T-helper 2 cell treated with Interferon-gamma antibody and Interleukin-4, amounts not matched to agents 5 μg/mL and 100 μg/mL, for 36 hours (primary cell): ENCODE results near the gene KRTAP22-2.

Experiments
- DNase-seq: peaks from one replicate; pipeline ENCODE4 v3.0.0; 2021; ENCODE audit warnings: low spot score
- H3K27ac Mint-ChIP-seq: one replicate; pipeline ENCODE4 v1.8.0; 2021; ENCODE audit warnings: mild to moderate bottlenecking, mixed read lengths
- H3K27me3 Mint-ChIP-seq: one replicate; pipeline ENCODE4 v1.8.0; 2021; ENCODE audit warnings: low read depth, mixed read lengths
- H3K36me3 Mint-ChIP-seq: one replicate; pipeline ENCODE4 v1.8.0; 2021; ENCODE audit warnings: low read depth, mixed read lengths
- H3K4me1 Mint-ChIP-seq: one replicate; pipeline ENCODE4 v1.8.0; 2021; ENCODE audit warnings: low read depth, mixed read lengths
- H3K4me3 Mint-ChIP-seq: one replicate; pipeline ENCODE4 v1.8.0; 2022; ENCODE audit warnings: mild to moderate bottlenecking, moderate library complexity, mixed read lengths
- H3K9me3 Mint-ChIP-seq: one replicate; pipeline ENCODE4 v1.8.0; 2021; ENCODE audit warnings: mixed read lengths

KRTAP22-2 gene

DNA sequence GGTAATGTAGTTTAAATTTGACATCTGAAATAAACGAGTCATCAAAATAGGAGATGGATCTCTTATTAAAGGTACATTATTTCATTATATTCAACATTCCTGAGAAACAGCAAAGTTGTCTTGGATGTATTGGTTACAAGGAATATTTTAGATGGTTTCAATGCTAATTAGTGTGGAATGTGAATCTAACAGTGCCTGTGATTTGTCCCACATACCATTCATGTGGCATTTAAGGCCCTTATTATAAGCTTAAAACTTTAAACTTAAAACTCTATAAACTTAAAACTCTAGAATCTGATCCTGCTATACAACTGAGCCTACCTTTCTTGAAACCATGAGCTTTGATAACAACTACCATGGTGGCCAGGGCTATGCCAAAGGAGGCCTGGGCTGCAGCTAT, 10.6 kb upstream of the KRTAP22-2 start, which contains the start of gene KRTAP22-1:
KRTAP22-1 (plus strand) TSS at position 301 of the 400 bp plus-strand sequence.
- peaks cover 2% of the 10 kb centered on the region for H3K27me3 Mint-ChIP-seq
- no peaks in the 10 kb centered on the region for H3K4me1 Mint-ChIP-seq
- no peak within 1 kb of the TSS for H3K4me3 Mint-ChIP-seq
- H3K9me3 Mint-ChIP-seq: peaks cover 11% of the 10 kb centered on the region
- DNase-seq: no peak
- no peak within 1 kb of the TSS for H3K27ac Mint-ChIP-seq
- no peaks in the 10 kb centered on the region for H3K36me3 Mint-ChIP-seq

DNA sequence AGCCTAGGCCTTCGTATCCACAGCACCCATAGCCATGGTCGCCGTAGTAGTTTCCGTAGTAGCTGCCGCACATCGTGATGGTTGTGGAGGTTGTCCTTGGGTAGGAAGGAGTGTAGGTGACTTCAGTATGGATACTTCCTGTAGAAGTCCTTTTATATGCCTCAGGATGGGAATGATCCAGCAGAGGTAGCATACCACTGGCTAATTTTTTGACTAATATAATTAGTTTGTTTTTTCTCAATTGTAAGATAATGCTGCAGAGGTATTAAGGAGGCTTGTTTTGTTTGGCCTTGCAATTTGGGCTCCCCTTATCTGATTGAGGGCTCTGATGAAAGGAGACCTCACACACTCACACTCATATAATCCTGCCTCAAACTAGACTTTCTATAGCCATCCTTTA, 8.6 kb upstream of the KRTAP22-2 start, which contains the start of gene KRTAP6-2:
KRTAP6-2 (minus strand) TSS at position 101 of the 400 bp plus-strand sequence; CDS start at position 73, 28 bp downstream.
- Mint-ChIP-seq H3K4me3 (no peak within 1 kb of the TSS), H3K9me3 (peaks cover 11% of the 10 kb centered on the region), H3K4me1 (no peaks in the 10 kb centered on the region), H3K27me3 (peaks cover 2% of the 10 kb centered on the region), H3K36me3 (no peaks in the 10 kb centered on the region), H3K27ac (no peak within 1 kb of the TSS)
- no peak for DNase-seq

DNA sequence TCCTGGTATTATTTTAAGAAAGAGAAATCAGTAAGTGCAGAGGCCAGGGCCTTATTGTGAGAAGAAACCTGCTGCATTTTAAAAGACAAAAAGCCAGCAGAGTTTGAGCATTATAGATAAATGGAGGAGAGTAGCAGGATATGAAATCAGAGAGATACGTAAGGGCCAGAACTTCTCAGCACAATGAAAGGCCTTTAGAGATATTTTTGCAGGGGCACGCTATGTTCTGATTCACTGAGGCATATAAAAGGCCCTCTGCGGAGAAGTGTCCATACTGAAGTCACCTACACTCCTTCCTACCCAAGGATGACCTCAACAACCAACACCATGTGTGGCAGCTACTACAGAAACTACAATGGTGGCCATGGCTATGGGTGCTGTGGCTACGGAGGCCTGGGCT, 1.9 kb upstream of the KRTAP22-2 start, which contains the start of gene KRTAP6-3:
KRTAP6-3 (plus strand) TSS at position 301 of the 400 bp plus-strand sequence; CDS start at position 307, 6 bp downstream.
- no peak within 1 kb of the TSS for H3K4me3 Mint-ChIP-seq
- no peaks in the 10 kb centered on the region for H3K27me3 Mint-ChIP-seq
- H3K4me1 Mint-ChIP-seq: no peaks in the 10 kb centered on the region
- H3K36me3 Mint-ChIP-seq: no peaks in the 10 kb centered on the region
- no peaks in the 10 kb centered on the region for H3K9me3 Mint-ChIP-seq
- no peak within 1 kb of the TSS for H3K27ac Mint-ChIP-seq
- DNase-seq: no peak

DNA sequence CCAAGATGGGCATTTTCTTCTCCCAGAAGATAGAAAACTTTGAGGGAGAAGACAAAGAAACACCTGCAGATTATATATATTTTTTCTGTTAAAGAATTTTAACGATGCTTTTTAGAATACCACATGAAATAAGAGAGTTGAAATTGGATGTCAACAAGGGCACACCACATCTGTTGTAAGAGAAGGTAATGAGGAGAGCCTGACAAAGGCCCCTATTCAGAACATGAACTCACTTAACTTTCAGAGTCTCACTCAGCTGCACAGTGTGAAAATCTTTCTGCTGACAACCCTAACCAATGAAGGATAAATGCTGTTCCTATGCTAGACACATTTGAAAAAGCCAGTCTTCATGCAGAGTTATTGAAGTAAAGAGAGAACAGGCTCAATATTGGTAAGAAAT, 7.3 kb downstream of the KRTAP22-2 start:
- H3K36me3 Mint-ChIP-seq: no peaks in the 10 kb centered on the region
- H3K4me1 Mint-ChIP-seq: no peaks in the 10 kb centered on the region
- no peak overlapping the region for H3K4me3 Mint-ChIP-seq
- H3K27ac Mint-ChIP-seq: no peak overlapping the region
- H3K27me3 Mint-ChIP-seq: no peaks in the 10 kb centered on the region
- no peak for DNase-seq
- H3K9me3 Mint-ChIP-seq: no peaks in the 10 kb centered on the region

DNA sequence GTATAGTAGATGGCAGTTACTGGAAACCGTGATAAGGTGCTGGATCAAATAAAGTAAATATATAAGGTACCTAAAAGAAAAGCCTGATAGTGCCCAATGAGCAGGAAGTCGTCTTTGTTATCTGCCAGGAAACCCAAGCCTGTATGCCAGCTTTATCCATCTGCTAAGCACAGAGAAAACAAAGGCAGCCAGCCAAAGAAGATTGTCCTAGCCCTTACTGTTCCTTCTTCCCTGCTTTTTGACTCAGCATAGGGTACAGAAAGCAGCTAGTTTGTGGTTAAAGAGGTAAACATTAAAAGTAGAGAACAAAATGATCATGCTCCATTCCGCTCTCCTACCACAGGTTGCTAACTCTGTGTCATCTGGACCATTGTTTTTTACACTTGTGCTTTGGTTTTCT, 10.1 kb downstream of the KRTAP22-2 start:
- no peaks in the 10 kb centered on the region for H3K27me3 Mint-ChIP-seq
- no peaks in the 10 kb centered on the region for H3K4me1 Mint-ChIP-seq
- no peak overlapping the region for H3K4me3 Mint-ChIP-seq
- H3K36me3 Mint-ChIP-seq: no peaks in the 10 kb centered on the region
- H3K27ac Mint-ChIP-seq: no peak overlapping the region
- no peaks in the 10 kb centered on the region for H3K9me3 Mint-ChIP-seq
- no peak for DNase-seq

DNA sequence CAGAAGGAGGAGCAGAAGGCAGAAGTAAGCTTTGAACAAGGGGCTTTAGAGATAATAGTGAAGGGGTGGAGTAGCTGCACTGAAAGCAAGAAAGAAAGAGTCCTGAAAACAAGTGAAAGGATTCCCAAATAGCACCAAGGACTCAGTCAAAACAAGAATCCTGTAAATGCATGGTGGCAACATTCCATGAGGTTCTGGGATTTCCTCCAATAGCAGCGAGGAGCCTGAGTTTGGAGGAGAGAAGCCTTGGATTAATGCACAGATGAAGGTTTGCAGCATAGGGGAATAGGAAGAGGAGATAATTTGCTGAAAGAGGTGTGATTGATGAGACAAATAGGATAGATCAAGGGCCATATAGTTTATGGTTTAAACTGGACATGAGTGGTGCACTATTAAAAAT, 10.9 kb downstream of the KRTAP22-2 start:
- no peaks in the 10 kb centered on the region for H3K36me3 Mint-ChIP-seq
- no peaks in the 10 kb centered on the region for H3K4me1 Mint-ChIP-seq
- no peak overlapping the region for H3K27ac Mint-ChIP-seq
- no peak overlapping the region for H3K4me3 Mint-ChIP-seq
- DNase-seq: no peak
- H3K9me3 Mint-ChIP-seq: no peaks in the 10 kb centered on the region
- H3K27me3 Mint-ChIP-seq: no peaks in the 10 kb centered on the region

DNA sequence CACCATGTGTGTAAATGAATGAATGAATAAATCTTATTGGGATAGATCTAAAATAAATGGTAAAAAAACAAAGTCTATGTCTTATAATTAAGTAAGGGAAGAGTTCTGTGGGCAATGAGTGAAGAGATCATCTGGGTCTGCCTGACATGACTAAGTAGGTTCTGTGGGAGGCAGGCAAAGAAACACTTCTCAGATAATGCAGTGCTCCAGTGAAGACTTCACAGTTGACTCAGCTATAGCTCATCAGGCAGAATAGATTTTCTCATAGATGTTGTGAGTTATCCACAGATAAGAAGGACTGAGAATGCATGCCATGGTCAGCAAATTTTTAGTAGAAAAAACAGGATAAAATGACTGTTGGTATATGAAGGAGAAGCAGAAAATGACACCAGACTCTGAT, 12.4 kb downstream of the KRTAP22-2 start:
- Mint-ChIP-seq H3K4me3 (no peak overlapping the region), H3K36me3 (no peaks in the 10 kb centered on the region), H3K27me3 (no peaks in the 10 kb centered on the region), H3K4me1 (no peaks in the 10 kb centered on the region), H3K27ac (no peak overlapping the region), H3K9me3 (no peaks in the 10 kb centered on the region)
- no peak for DNase-seq

DNA sequence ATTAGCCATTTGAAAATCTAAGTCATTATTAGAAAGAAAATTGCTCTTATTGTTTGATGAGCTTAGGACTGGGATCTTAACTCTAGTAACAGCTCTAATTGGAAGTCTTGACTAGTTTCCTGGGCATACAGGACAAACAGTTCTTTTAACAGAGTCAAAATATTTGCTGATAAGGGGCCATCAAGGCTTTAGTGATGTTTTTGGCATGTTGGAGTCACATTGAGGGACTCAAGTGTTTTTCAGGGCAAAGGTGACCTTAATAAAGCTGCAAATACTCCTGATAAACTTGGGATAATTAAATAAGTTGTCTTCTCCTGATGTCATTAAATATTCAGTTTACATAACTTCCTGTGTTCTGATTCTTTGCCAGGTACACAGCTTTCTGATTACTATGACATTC, 22.6 kb downstream of the KRTAP22-2 start:
- no peaks in the 10 kb centered on the region for H3K9me3 Mint-ChIP-seq
- H3K4me1 Mint-ChIP-seq: no peaks in the 10 kb centered on the region
- H3K36me3 Mint-ChIP-seq: no peaks in the 10 kb centered on the region
- no peaks in the 10 kb centered on the region for H3K27me3 Mint-ChIP-seq
- H3K27ac Mint-ChIP-seq: no peak overlapping the region
- no peak for DNase-seq
- no peak overlapping the region for H3K4me3 Mint-ChIP-seq

DNA sequence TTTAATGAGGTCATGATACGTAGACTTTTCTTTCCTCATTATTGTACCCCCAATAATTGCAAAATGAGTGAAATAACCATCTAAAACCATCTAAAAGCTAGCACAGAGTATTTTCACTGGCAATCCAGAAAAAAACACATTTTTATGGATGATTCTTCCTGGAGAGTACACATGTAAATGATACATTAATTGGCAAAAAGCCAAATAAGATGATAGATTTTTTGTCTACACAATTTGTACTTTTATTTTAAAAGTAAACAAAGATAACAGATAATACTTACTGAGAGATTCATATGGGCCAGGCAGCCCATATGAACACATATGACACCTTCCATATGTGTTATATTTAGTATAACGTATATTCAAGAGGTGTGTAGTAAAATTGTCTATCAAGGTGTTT, 26.6 kb downstream of the KRTAP22-2 start:
- Mint-ChIP-seq H3K36me3 (no peaks in the 10 kb centered on the region), H3K27me3 (no peaks in the 10 kb centered on the region), H3K27ac (no peak overlapping the region), H3K9me3 (no peaks in the 10 kb centered on the region), H3K4me3 (no peak overlapping the region), H3K4me1 (no peaks in the 10 kb centered on the region)
- DNase-seq: no peak

DNA sequence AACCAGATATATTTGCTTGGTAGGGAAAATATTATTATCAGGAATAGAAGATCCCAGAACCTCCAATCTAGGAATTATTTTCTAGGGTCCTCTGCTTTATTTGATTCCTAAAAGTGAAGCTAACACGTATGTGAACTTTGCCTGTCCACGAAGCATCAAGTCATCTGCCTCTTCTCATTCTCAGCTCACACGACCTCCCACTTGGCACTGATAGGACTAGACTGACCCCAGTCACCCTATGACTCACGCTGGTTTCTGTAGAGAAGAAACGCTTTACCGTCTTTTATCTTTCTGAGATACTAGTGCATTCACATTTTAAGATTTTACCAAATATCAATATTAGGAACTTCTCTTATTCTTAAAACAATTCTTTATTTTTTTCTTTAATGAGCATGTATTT, 27.1 kb downstream of the KRTAP22-2 start:
- no peaks in the 10 kb centered on the region for H3K27me3 Mint-ChIP-seq
- no peaks in the 10 kb centered on the region for H3K4me1 Mint-ChIP-seq
- no peak overlapping the region for H3K4me3 Mint-ChIP-seq
- no peaks in the 10 kb centered on the region for H3K36me3 Mint-ChIP-seq
- DNase-seq: no peak
- H3K27ac Mint-ChIP-seq: no peak overlapping the region
- H3K9me3 Mint-ChIP-seq: no peaks in the 10 kb centered on the region

DNA sequence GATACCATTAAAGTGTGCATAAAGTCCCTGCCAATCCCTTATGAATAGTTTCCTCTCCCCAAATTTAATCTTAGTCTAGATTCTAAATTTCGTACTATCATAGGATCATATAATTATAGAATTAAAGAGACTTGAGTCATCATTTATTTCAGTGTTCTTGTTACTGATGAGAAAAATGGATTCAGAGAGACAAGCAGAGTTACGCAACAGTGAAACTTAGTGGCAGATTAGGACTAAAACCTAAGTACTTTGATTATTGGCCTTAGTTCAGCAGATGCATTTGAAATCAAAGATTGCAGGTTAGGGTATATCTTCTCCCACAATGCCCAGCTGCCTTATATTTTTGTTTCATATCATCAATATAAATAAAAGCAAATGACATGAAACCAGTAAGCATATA, 28.2 kb downstream of the KRTAP22-2 start:
- Mint-ChIP-seq H3K36me3 (no peaks in the 10 kb centered on the region), H3K27me3 (no peaks in the 10 kb centered on the region), H3K9me3 (no peaks in the 10 kb centered on the region), H3K4me1 (no peaks in the 10 kb centered on the region), H3K4me3 (no peak overlapping the region), H3K27ac (no peak overlapping the region)
- no peak for DNase-seq

DNA sequence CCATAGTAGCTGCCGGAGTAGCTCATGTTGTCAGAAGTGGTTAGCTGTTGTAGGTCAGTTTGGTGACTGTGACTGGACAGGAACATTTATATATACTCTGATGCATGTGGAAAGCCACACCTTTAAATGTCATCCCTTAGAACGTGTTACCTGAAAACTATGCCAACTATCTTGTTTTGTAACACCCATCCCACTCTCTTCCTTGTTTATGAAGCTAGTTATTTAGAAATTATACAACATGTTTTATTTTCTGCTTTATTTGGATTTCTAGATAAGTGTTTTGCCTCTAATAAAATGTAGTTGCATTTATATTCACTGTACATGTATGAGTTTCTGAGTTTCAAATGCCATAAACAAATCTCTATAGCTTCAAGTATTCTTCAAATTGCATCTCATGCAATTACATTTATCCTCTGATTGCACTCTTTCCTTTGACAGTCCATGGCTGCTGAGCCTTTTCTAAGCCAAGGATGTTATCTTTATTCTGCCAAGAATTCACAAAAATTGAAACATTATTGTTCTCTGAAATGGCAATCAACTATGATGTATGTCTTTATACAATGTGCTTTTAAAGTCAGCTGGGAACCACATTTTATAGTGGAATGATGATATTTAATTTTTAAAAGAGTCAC, 28.8 kb downstream of the KRTAP22-2 start, which contains the start of gene KRTAP19-7:
KRTAP19-7 (minus strand) TSS at position 51 of the 632 bp plus-strand sequence; CDS start at position 26, 25 bp downstream.
- no peak within 1 kb of the TSS for H3K4me3 Mint-ChIP-seq
- H3K4me1 Mint-ChIP-seq: no peaks in the 10 kb centered on the region
- H3K9me3 Mint-ChIP-seq: no peaks in the 10 kb centered on the region
- H3K27ac Mint-ChIP-seq: no peak within 1 kb of the TSS
- no peak for DNase-seq
- no peaks in the 10 kb centered on the region for H3K27me3 Mint-ChIP-seq
- H3K36me3 Mint-ChIP-seq: no peaks in the 10 kb centered on the region

DNA sequence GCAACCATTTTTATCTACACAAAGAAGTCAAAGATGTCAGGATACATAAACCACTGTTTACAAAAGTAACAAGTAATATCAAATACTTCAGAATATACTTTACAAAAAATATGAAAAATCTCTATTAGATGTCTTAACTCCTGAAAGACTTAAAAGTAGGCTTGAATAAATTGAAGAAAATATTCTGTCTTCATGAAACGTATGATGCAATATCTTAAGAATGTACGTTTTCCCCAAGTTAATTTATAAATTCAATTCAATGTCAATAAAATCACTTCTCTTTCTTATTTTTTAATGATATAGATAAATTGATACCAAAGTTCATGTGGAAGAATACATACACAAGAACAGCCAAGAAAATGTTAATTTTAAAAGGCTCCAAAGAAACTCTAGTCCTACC, 35.1 kb downstream of the KRTAP22-2 start:
- Mint-ChIP-seq H3K9me3 (peaks cover 16% of the 10 kb centered on the region), H3K4me3 (no peak overlapping the region), H3K4me1 (no peaks in the 10 kb centered on the region), H3K36me3 (no peaks in the 10 kb centered on the region), H3K27ac (no peak overlapping the region), H3K27me3 (no peaks in the 10 kb centered on the region)
- no peak for DNase-seq

DNA sequence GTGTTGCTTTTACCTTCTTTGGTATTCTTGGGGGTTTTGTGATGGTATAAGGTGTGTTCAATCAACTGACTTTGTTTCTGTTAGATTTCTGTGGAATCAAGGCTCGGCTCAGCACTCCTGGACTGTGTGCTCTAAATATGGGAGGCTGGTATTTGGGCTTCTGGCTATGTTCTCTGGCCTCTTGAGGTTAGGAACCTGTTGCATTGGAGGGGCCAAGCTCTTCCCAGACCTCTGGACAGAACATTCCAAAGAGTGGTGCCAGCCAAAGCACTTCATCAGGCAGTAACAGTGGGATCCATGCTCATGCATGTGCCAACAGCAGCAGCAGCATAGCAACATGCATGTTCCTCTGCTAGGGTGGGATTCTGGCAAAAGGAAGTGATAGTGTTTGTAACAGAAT, 37.4 kb downstream of the KRTAP22-2 start:
- no peak for DNase-seq
- no peak overlapping the region for H3K4me3 Mint-ChIP-seq
- no peaks in the 10 kb centered on the region for H3K36me3 Mint-ChIP-seq
- peaks cover 6% of the 10 kb centered on the region for H3K27me3 Mint-ChIP-seq
- no peaks in the 10 kb centered on the region for H3K4me1 Mint-ChIP-seq
- peaks cover 19% of the 10 kb centered on the region for H3K9me3 Mint-ChIP-seq
- H3K27ac Mint-ChIP-seq: no peak overlapping the region

DNA sequence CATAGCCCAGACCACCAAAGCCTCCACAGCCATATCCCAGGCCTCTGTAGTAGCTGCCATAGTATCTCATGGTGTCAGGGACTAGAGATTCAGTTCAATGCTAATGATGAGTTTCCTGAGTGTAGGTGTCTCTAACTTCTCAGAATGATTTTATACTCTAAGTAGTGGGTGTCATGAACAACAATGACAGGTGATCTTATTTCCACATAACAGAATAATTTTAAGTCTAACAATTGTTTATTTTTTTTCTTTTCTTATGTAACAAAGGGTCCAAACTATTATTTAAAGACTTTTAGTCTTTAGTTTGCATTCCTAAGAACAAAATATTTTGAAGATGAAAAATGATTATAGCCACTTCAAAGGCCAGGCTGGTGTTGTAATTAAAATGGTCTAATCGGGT, 48.4 kb downstream of the KRTAP22-2 start, which contains the start of gene KRTAP19-6:
KRTAP19-6 (minus strand) TSS at position 101 of the 400 bp plus-strand sequence; CDS start at position 70, 31 bp downstream.
- Mint-ChIP-seq H3K4me1 (no peaks in the 10 kb centered on the region), H3K9me3 (no peaks in the 10 kb centered on the region), H3K27ac (no peak within 1 kb of the TSS), H3K27me3 (peaks cover 3% of the 10 kb centered on the region), H3K36me3 (no peaks in the 10 kb centered on the region), H3K4me3 (no peak within 1 kb of the TSS)
- no peak for DNase-seq
